Ishikawa (cell line): ENCODE data around the gene IGF2BP3.

Experiments
- CREB1 ChIP-seq: IDR thresholded peaks from 2 replicates; pipeline ENCODE4 v1.6.1; 2012; ENCODE audit warnings: low read depth
- EP300 ChIP-seq: IDR thresholded peaks from 2 replicates; pipeline ENCODE4 v1.6.1; 2012; ENCODE audit warnings: borderline replicate concordance
- FOXM1 ChIP-seq: IDR thresholded peaks from 2 replicates; pipeline ENCODE4 v1.6.1; 2012; ENCODE audit warnings: low read depth, borderline replicate concordance
- TAF1 ChIP-seq: IDR thresholded peaks from 2 replicates; pipeline ENCODE4 v1.6.1; 2012; ENCODE audit warnings: low read depth, mild to moderate bottlenecking
- TCF12 ChIP-seq: IDR thresholded peaks from 2 replicates; pipeline ENCODE4 v1.6.1; 2012; ENCODE audit warnings: low read depth
- TEAD4 ChIP-seq: IDR thresholded peaks from 2 replicates; pipeline ENCODE4 v1.6.1; 2012
- YY1 ChIP-seq: IDR thresholded peaks from 2 replicates; pipeline ENCODE4 v1.6.1; 2012; ENCODE audit warnings: low read depth
- ZBTB7A ChIP-seq: IDR thresholded peaks from 2 replicates; pipeline ENCODE4 v1.6.1; 2012; ENCODE audit warnings: low read depth
- TF ChIP-seq, protein P1 (sequence below): IDR thresholded peaks from 2 replicates; pipeline ENCODE4 v1.6.1; 2012; ENCODE audit warnings: low read depth, mild to moderate bottlenecking
- TF ChIP-seq, protein P2 (sequence below): IDR thresholded peaks from 2 replicates; pipeline ENCODE4 v1.6.1; 2012

DNA sequence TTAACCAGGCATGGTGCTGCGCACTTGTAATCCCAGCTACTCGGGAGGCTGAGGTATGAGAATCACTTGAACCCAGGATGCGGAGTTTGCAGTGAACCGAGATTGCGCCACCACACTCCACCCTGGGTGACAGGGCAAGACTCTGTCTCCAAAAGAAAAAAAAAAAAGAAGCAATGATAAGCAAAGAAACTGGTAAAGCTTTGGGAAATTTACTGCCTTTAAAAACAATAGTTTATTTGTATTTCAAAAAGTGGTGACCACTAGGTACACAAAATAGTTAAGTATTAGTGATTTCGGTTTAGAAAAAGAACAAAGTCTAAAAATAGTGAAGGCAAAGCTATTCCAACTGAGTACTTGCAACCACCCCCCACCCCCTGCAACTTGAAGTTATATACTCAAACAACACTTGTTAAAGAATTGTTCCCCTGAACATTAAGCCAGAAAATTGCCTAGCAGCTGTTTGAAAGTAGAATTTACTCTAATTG, 133.4 kb downstream of the IGF2BP3 start:
- no peak for TF ChIP-seq EP300
- TF ChIP-seq, protein P1, sequence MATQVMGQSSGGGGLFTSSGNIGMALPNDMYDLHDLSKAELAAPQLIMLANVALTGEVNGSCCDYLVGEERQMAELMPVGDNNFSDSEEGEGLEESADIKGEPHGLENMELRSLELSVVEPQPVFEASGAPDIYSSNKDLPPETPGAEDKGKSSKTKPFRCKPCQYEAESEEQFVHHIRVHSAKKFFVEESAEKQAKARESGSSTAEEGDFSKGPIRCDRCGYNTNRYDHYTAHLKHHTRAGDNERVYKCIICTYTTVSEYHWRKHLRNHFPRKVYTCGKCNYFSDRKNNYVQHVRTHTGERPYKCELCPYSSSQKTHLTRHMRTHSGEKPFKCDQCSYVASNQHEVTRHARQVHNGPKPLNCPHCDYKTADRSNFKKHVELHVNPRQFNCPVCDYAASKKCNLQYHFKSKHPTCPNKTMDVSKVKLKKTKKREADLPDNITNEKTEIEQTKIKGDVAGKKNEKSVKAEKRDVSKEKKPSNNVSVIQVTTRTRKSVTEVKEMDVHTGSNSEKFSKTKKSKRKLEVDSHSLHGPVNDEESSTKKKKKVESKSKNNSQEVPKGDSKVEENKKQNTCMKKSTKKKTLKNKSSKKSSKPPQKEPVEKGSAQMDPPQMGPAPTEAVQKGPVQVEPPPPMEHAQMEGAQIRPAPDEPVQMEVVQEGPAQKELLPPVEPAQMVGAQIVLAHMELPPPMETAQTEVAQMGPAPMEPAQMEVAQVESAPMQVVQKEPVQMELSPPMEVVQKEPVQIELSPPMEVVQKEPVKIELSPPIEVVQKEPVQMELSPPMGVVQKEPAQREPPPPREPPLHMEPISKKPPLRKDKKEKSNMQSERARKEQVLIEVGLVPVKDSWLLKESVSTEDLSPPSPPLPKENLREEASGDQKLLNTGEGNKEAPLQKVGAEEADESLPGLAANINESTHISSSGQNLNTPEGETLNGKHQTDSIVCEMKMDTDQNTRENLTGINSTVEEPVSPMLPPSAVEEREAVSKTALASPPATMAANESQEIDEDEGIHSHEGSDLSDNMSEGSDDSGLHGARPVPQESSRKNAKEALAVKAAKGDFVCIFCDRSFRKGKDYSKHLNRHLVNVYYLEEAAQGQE, result no peak
- TF ChIP-seq TAF1, result no peak
- TF ChIP-seq CREB1, result no peak
- no peak for TF ChIP-seq TEAD4
- no peak for TF ChIP-seq ZBTB7A
- TF ChIP-seq FOXM1, result no peak
- TF ChIP-seq YY1, result no peak
- TF ChIP-seq, protein P2, sequence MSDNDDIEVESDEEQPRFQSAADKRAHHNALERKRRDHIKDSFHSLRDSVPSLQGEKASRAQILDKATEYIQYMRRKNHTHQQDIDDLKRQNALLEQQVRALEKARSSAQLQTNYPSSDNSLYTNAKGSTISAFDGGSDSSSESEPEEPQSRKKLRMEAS, result no peak
- TF ChIP-seq TCF12, result no peak
